Inflammatory macrophage treated with lipopolysaccharide for 1 hour (primary cell): ENCODE measurements around the gene RAD51B.
"Not testable (repeated sequence)": the region's sequence is repeated elsewhere in the genome, so short reads cannot be mapped to it uniquely, and the experiment has no call there.

Source experiments
- DNase-seq, 2 donors: peaks; one replicate each; pipeline ENCODE4 v3.0.0-alpha.2; 2020 to 2022

Gene RAD51B

GRCh38 chr14:68186500-68187276 lies 367.1 kb downstream of the RAD51B start:
- not testable (repeated sequence) for DNase-seq

DNA sequence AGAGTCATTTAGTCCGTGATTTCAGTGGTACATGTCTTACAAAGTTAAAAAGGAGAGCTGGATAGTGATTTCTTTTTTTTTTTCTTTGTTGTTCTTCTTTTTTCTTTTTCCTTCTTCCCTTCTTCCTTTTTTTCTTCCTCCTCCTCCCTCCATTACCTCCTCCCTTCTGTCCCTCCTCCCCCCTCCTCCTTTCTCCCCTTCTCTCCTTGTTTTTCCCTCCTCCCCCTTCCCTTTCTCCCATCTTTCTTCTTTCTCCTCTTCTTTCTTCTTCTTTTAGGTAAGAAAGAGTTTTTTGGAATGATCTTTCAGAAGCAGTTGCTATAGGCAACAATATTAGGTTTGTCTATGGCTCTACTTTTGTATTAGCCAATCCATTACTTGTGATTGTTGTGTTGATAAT lies 368.6 kb downstream of the RAD51B start:
- no peak for DNase-seq

DNA sequence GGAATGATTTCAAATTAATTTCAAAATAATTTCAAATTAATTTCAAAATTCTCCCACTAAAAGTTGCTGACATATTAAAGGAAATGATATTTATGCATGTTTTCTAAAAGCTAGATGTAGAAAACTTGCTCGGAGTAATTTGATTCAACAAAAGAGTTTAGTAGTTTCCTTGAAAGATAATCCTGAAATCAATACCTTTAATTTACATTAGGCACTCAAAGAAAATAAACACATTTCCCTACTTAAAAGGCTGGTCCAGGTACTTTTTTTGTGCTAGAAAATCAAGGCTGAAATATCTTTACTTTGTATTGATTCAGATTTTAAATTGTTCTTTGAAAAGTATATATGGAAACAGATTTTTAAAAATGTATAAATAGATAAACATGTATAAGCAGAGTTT lies 370.5 kb downstream of the RAD51B start:
- no peak for DNase-seq

GRCh38 chr14:68191567-68192321 lies 372.2 kb downstream of the RAD51B start:
- DNase-seq, result peak; percentile 27 to 33

- DNase-seq, result no peak
Measured at GRCh38 chr14:68192935-68193334, 373.4 kb downstream of the RAD51B start.

DNA sequence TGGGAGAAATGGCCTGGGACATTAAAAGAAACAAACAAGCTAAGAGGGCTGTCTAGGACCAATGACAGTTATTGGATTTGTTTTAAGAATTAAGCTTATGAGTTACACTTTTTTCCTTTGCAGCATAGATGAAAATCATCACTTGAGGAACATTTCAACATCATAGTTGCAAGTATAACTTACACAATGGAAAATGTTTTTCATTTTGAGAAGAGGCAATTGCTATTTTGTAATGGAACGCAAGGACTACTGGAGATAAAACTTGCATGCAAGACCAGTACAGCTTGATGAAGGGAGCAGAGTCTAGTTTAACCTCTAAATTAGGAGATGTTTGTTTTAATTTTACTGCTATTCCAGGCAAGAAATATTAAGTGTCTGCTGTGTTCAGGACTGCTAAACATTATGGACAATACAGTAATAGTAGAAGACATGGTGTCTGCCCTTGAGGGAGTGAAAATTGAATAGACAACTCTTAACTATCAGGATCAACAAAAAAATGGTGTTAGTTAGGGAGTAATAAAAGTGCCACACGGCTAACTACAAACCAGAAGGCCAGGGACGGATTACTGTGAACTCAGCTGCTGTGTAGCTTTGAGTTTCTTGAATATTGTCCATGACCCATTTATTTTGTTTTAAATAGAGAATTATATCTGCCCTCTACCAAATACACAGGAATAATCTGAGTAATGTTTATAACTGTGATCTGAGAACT lies 374.5 kb downstream of the RAD51B start:
- DNase-seq, result peak in 1 of 2 donors; percentile 10

- DNase-seq, result no peak
Measured at GRCh38 chr14:68195126-68195525, 375.5 kb downstream of the RAD51B start.

GRCh38 chr14:68198713-68199495 lies 379.3 kb downstream of the RAD51B start:
- no peak for DNase-seq

- DNase-seq, result no peak
Measured at GRCh38 chr14:68199554-68200151, 380.1 kb downstream of the RAD51B start.

DNA sequence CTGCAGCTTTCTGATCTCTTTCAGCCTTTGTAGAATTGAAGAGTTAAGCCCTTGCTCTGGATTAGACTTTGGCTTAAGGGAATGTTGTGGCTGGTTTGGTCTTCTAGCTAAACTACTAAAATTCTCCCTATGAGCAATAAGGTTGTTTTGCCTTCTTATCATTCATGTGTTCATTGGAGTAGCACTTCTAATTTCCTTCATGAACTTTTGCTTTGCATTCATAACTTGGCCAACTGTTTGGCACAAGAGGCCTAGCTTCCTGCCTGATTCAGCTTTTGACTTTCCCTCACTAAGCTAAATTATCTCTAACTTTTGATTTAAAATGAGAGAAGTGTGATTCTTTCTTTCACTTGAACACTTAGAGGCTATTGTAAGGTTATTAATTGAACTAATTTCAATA lies 384.3 kb downstream of the RAD51B start:
- no peak for DNase-seq

- no peak for DNase-seq
Measured at GRCh38 chr14:68208218-68208617, 388.6 kb downstream of the RAD51B start.

DNA sequence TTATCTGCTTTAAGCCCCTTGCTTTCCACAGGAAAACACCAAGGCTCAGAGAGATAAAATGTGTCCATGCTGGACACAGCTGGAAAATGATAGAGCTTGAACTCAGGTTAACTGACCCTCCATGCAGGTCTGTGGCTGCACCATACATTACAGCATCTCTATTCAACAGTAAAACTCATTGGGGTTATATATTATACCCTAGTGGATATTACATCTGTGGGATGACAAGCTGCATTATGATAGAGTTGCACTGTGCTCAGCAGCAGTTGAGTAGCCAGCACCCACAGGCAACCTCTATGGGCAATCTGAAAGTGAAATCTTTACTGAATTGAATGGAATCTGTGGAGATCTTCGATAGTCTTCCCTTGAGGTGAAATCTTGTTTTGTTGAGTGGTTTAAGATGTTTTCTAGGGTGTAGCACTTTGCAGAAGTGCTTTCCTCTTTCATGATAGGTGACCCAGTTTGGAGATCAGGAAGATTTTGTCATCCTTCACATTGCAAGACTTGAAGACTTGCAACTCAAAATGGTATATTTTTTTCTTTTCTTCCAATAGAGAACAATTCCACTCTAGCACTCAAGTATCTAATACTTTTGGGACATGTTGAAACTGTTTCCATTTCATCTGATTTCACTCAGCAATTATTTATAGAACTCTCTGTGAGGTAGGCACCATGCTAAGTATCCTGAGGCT lies 389.2 kb downstream of the RAD51B start:
- DNase-seq, result no peak

DNA sequence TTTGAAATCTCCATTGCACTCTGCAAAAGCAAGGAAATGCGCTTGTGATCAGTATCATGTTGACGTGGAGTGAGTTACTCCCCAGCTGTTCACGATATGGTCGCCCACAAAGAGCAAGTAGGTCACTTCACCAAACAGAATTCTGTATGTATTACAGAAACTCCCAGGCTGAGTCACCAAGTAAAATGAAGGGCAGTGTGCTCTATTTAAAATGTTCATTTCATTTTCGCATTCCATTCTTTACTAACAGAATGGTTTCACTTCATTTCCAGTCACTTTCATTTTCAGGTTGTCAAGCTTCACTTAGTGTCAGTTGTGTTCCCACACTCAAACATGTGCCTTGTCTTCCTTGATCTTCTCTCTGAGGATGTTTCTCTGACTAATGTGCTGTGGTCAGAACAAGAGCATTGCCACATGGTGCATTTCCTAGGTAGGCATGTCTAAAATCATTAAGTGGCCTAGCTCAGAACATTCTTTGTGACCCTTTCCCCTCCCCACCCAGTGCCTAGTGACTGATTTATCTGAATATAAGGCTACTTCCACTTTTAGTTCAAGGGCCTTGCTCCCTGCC lies 391.2 kb downstream of the RAD51B start:
- DNase-seq, result peak; percentile 89 to 96

- DNase-seq, result no peak
Measured at GRCh38 chr14:68211421-68211820, 391.8 kb downstream of the RAD51B start.

GRCh38 chr14:68211886-68212285 lies 392.3 kb downstream of the RAD51B start:
- DNase-seq, result no peak

- DNase-seq, result no peak
Measured at GRCh38 chr14:68212361-68212760, 392.8 kb downstream of the RAD51B start.

- no peak for DNase-seq
Measured at GRCh38 chr14:68214431-68214830, 394.9 kb downstream of the RAD51B start.

GRCh38 chr14:68215629-68216028 lies 396.1 kb downstream of the RAD51B start:
- DNase-seq, result peak; percentile 81 to 82

DNA sequence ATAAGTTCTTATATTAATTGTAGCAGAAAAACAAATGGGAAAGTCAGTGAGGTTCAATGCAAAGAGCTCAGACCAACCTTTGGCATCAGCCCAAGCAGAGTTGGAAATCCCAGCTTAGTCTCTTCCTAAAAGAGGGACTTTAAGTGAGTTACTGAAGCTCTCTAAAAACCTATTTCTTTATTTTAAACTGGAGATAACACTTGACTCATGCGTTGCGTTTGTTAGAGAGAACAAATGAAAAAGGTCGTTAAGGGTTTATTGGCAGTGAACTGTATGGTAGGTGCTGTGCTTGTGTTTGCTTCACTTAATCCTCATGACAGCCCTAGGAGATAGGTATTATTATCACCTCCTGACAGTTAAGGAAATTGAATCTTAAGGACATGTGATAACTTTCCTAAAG lies 396.5 kb downstream of the RAD51B start:
- DNase-seq, result no peak

DNA sequence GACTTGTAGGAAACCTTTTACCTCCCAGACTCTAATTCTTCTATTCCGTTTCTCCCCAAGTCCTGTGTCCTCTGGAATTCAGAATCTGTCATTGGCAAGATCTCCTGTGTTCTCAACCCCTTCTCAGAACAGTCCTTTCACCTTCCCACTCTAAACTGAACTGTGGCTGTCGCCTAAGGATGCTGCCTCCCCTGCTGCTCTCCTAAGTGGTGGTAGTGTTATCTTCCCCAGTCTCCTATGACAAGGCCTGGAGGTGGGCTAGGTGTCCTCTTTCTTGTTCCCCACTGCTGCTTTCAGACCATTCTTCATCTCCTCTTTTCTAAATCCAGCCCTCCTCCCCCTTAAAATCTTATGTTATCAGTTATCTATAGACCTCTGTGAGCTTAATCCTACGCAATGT lies 397.4 kb downstream of the RAD51B start:
- no peak for DNase-seq

GRCh38 chr14:68217791-68218340 lies 398.3 kb downstream of the RAD51B start:
- DNase-seq, result no peak
